ENCODE data around the gene SDR39U1. TPM values are rescaled to one million over a fixed set of nuclear protein-coding genes. Genes with fewer than 3 reads are reported as not detected.

The SDR39U1 gene
- total RNA-seq, 1 experiment from 2014 or later = 61.8 TPM

DNA sequence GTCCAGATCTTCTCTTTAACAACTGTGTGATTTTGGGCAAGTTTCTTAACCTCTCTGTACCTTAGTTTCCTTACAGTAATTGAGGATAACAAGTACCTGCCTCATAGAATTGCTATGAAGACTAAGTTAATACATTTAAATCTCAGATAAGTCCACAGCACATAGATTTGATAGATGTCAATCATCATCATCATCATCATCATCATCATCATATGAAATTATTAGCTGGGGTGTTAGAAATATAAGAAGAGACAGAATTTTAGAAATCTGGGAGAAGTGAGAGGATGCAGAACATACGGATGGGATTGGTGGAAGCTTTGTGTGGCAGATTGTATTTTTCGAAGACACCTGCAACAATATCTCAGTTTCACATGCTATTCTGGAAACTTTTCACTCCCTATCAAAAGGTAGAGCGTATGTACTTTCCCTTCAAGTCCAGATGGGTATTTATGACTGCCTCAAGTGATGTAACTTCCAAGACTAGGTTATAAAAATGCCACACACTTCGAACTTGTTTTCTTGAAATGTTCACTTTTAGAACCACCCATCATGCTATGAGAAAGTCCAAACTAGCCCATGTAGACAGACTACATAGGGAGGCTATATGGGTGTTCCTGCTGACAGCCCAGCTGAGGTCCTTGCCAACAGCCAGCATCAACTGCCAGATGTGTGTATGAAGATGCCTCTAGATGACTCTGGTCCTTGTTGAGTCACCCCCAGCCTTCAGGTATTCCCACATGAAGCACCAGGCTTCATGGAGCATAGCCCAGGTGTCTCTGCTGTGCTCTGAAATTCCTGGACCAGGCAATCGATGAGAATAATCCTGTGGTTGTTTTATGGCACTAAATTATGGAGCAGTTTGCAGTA is 20.7 kb upstream of the SDR39U1 start:
- Histone ChIP-seq H2AFZ (ENCODE audit: low read depth, low read length, poor library complexity, severe bottlenecking) (no peak overlapping the region), H3K9me3 (ENCODE audit: control insufficient read depth in 1 of 2, insufficient read depth in 1 of 2, low read depth in 1 of 2, low read length in 2 of 2) (no peaks in the 10 kb centered on the region), H3K79me2 (ENCODE audit: insufficient read depth, low read length) (no peaks in the 10 kb centered on the region), H3K9ac (ENCODE audit: low read length) (no peak overlapping the region), H4K20me1 (ENCODE audit: insufficient read depth) (no peaks in the 10 kb centered on the region), H3K9me2 (ENCODE audit: insufficient read depth) (no peaks in the 10 kb centered on the region), H3K4me2 (ENCODE audit: low read length) (no peak overlapping the region), H3K27ac (ENCODE audit: low read depth, low read length) (no peak overlapping the region), H3K4me1 (ENCODE audit: control insufficient read depth in 1 of 2, insufficient read depth in 2 of 2, low read length in 2 of 2) (no peaks in the 10 kb centered on the region), H3K27me3 (ENCODE audit: insufficient read depth, low read length) (no peaks in the 10 kb centered on the region), H3K36me3 (ENCODE audit: control insufficient read depth in 1 of 2, insufficient read depth in 2 of 2, low read length in 2 of 2) (no peaks in the 10 kb centered on the region), H3K4me3 (replicated peaks in 1 of 2; ENCODE audit: low read depth in 1 of 2, low read length in 2 of 2) (no peak overlapping the region)
- ChIA-PET CTCF (no interaction called here), RAD21 (ENCODE audit: low non-redundant PET in 1 of 2, low total read pairs in 2 of 2, uncharacterized antibody in 2 of 2, unreplicated experiment in 2 of 2) (no interaction called here), POLR2A (no interaction called here)
- ATAC-seq = no peak
- intact Hi-C loops (cut with micrococcal nuclease) = no loop called here
- no TSS peak for BruUV-seq (replicated peaks)
- no peak for TF ChIP-seq RAD21 (IDR thresholded peaks at IDR 0.05; ENCODE audit: low read depth)
- no peak for TF ChIP-seq FOSL1 (IDR thresholded peaks at IDR 0.05; ENCODE audit: low read depth)
- TF ChIP-seq, protein P1, sequence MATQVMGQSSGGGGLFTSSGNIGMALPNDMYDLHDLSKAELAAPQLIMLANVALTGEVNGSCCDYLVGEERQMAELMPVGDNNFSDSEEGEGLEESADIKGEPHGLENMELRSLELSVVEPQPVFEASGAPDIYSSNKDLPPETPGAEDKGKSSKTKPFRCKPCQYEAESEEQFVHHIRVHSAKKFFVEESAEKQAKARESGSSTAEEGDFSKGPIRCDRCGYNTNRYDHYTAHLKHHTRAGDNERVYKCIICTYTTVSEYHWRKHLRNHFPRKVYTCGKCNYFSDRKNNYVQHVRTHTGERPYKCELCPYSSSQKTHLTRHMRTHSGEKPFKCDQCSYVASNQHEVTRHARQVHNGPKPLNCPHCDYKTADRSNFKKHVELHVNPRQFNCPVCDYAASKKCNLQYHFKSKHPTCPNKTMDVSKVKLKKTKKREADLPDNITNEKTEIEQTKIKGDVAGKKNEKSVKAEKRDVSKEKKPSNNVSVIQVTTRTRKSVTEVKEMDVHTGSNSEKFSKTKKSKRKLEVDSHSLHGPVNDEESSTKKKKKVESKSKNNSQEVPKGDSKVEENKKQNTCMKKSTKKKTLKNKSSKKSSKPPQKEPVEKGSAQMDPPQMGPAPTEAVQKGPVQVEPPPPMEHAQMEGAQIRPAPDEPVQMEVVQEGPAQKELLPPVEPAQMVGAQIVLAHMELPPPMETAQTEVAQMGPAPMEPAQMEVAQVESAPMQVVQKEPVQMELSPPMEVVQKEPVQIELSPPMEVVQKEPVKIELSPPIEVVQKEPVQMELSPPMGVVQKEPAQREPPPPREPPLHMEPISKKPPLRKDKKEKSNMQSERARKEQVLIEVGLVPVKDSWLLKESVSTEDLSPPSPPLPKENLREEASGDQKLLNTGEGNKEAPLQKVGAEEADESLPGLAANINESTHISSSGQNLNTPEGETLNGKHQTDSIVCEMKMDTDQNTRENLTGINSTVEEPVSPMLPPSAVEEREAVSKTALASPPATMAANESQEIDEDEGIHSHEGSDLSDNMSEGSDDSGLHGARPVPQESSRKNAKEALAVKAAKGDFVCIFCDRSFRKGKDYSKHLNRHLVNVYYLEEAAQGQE (IDR thresholded peaks at IDR 0.05; ENCODE audit: low read depth) = no peak
- no peak for TF ChIP-seq JUND (IDR thresholded peaks at IDR 0.05)
- TF ChIP-seq, protein P2, sequence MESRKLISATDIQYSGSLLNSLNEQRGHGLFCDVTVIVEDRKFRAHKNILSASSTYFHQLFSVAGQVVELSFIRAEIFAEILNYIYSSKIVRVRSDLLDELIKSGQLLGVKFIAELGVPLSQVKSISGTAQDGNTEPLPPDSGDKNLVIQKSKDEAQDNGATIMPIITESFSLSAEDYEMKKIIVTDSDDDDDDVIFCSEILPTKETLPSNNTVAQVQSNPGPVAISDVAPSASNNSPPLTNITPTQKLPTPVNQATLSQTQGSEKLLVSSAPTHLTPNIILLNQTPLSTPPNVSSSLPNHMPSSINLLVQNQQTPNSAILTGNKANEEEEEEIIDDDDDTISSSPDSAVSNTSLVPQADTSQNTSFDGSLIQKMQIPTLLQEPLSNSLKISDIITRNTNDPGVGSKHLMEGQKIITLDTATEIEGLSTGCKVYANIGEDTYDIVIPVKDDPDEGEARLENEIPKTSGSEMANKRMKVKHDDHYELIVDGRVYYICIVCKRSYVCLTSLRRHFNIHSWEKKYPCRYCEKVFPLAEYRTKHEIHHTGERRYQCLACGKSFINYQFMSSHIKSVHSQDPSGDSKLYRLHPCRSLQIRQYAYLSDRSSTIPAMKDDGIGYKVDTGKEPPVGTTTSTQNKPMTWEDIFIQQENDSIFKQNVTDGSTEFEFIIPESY (IDR thresholded peaks at IDR 0.05; ENCODE audit: extremely low read depth, insufficient replicate concordance, low read length) = no peak
- no peak for TF ChIP-seq TCF7L2 (IDR thresholded peaks at IDR 0.05; ENCODE audit: borderline replicate concordance, extremely low read depth, insufficient read depth, insufficient read length)
- no peak for TF ChIP-seq EZH2phosphoT487 (IDR thresholded peaks at IDR 0.05; ENCODE audit: borderline replicate concordance)
- TF ChIP-seq SP1 (IDR thresholded peaks at IDR 0.05; ENCODE audit: low read depth) = no peak
- TF ChIP-seq YY1 (IDR thresholded peaks at IDR 0.05; ENCODE audit: extremely low read depth, insufficient replicate concordance, low read depth, low read length) = no peak
- TF ChIP-seq SRF (IDR thresholded peaks at IDR 0.05; ENCODE audit: low read depth) = no peak
- TF ChIP-seq EZH2 (IDR thresholded peaks at IDR 0.05) = no peak
- no peak for DNase-seq (ENCODE audit: low read depth, low spot score)
